ENCODE results near the gene DLG2. TPM values are rescaled to one million over a fixed set of nuclear protein-coding genes. Genes with fewer than 3 reads are reported as not detected.

The DLG2 gene
- total and polyA plus RNA-seq, 2 of the 4 experiments (the other 2 are of a cell fraction): 0.31 to 0.36 TPM

GRCh38 chr11:84390441-84391078 is 1236.6 kb downstream of the DLG2 start:
- Histone ChIP-seq H4K91ac (ENCODE audit: insufficient read depth, low read depth, low read length) (no peak overlapping the region), H2BK20ac (ENCODE audit: low read depth, low read length) (no peak overlapping the region), H2BK5ac (ENCODE audit: low read depth, low read length, poor library complexity, severe bottlenecking) (no peak overlapping the region), H3K4me2 (ENCODE audit: low read depth, low read length) (no peak overlapping the region), H3K4me1 (ENCODE audit: control insufficient read depth, insufficient read depth, low read length) (no peaks in the 10 kb centered on the region), H3K27ac (ENCODE audit: insufficient read depth, low read length) (no peak overlapping the region), H3K9ac (ENCODE audit: low read depth, low read length) (no peak overlapping the region), H2AFZ (replicated peaks; ENCODE audit: low read length, poor library complexity) (no peak overlapping the region), H3K23ac (ENCODE audit: low read depth, low read length) (no peak overlapping the region), H3K9me1 (ENCODE audit: insufficient read depth, low read length) (no peaks in the 10 kb centered on the region), H2AK5ac (ENCODE audit: low read depth, low read length) (no peak overlapping the region), H3K9me3 (ENCODE audit: control insufficient read depth, insufficient read depth, low read length) (no peaks in the 10 kb centered on the region), H4K5ac (ENCODE audit: low read depth, low read length) (no peak overlapping the region), H4K20me1 (ENCODE audit: insufficient read depth, low read length) (no peaks in the 10 kb centered on the region), H3K4ac (ENCODE audit: low read depth, low read length) (no peak overlapping the region), H3K27me3 (ENCODE audit: control insufficient read depth, insufficient read depth, low read length) (no peaks in the 10 kb centered on the region), H3K4me3 (ENCODE audit: insufficient read depth, low read depth, low read length) (no peak overlapping the region), H3K14ac (replicated peaks; ENCODE audit: low read depth, low read length) (no peak overlapping the region), H3K36me3 (ENCODE audit: control insufficient read depth, insufficient read depth, low read length) (no peaks in the 10 kb centered on the region), H3K79me1 (ENCODE audit: low read depth in 1 of 2, low read length in 2 of 2) (no peaks in the 10 kb centered on the region), H4K8ac (ENCODE audit: low read depth in 2 of 2, low read length in 2 of 2) (no peak overlapping the region), H2BK120ac (ENCODE audit: low read depth, low read length) (no peak overlapping the region), H2AK9ac (replicated peaks; ENCODE audit: low read depth, low read length, poor library complexity) (no peak overlapping the region), H3K18ac (ENCODE audit: low read depth, low read length) (no peak overlapping the region), H3K56ac (ENCODE audit: extremely low read depth, insufficient read depth, low read length) (no peak overlapping the region), H2BK15ac (ENCODE audit: low read depth, low read length) (no peak overlapping the region)
- CTCF ChIA-PET: no interaction called here
- TF ChIP-seq BHLHE40 (IDR thresholded peaks at IDR 0.05; ENCODE audit: low read depth, low read length) (no peak), MAZ (IDR thresholded peaks at IDR 0.05; ENCODE audit: borderline replicate concordance, low read depth, low read length) (no peak), USF2 (IDR thresholded peaks at IDR 0.05; ENCODE audit: low read depth, low read length) (no peak), NFE2L2 (IDR thresholded peaks at IDR 0.05; ENCODE audit: low read depth, low read length) (no peak), CHD1 (IDR thresholded peaks at IDR 0.05; ENCODE audit: low read depth, low read length) (no peak), MAFK (IDR thresholded peaks at IDR 0.05; ENCODE audit: low read depth, low read length) (no peak), CTCF (conservative IDR thresholded peaks at IDR 0.05; ENCODE audit: low read depth, low read length) (no peak), SMC3 (IDR thresholded peaks at IDR 0.05; ENCODE audit: low read depth, low read length) (no peak), POLR2A (IDR thresholded peaks at IDR 0.05; ENCODE audit: low read depth, low read length) (no peak)
- TF ChIP-seq, protein P1, sequence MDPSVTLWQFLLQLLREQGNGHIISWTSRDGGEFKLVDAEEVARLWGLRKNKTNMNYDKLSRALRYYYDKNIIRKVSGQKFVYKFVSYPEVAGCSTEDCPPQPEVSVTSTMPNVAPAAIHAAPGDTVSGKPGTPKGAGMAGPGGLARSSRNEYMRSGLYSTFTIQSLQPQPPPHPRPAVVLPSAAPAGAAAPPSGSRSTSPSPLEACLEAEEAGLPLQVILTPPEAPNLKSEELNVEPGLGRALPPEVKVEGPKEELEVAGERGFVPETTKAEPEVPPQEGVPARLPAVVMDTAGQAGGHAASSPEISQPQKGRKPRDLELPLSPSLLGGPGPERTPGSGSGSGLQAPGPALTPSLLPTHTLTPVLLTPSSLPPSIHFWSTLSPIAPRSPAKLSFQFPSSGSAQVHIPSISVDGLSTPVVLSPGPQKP (IDR thresholded peaks at IDR 0.05; ENCODE audit: borderline replicate concordance, low read depth, low read length): no peak
- in situ Hi-C loops (cut with MboI; ENCODE audit: low sequenced_read_pairs) (no loop called here), dilution Hi-C loops (cut with HindIII; ENCODE audit: low sequenced_read_pairs, unreplicated experiment) (no loop called here), intact Hi-C loops (cut with micrococcal nuclease) (loop anchor here (10.0 kb wide), 1 partner anchor 64 kb away; no protein-coding TSS in a partner anchor)
- no peak for ATAC-seq (ENCODE audit: low read depth)
- POLR2A ChIA-PET (ENCODE audit: unreplicated experiment): no interaction called here
- WGBS, 2 experiments (ENCODE audit: extremely low coverage in 2 of 2, insufficient read length in 1 of 2): 33% methylated on average over 2 of the region's 6 CpGs; no CpG with 5 or more reads in 1 of the 2 experiments
- DNase-seq: no peak
- no TSS peak for BruUV-seq (replicated peaks)

All from IMR-90 (cell line).